NCI-H1092 treated with DMSO at 0.1 percent for 48 hours (cell line): ENCODE measurements around the gene DLG5.

Experiments
- DNase-seq: peaks from one replicate; lab custom pipeline; 2025; lab: John Stamatoyannopoulos, UW

The DLG5 gene

DNA sequence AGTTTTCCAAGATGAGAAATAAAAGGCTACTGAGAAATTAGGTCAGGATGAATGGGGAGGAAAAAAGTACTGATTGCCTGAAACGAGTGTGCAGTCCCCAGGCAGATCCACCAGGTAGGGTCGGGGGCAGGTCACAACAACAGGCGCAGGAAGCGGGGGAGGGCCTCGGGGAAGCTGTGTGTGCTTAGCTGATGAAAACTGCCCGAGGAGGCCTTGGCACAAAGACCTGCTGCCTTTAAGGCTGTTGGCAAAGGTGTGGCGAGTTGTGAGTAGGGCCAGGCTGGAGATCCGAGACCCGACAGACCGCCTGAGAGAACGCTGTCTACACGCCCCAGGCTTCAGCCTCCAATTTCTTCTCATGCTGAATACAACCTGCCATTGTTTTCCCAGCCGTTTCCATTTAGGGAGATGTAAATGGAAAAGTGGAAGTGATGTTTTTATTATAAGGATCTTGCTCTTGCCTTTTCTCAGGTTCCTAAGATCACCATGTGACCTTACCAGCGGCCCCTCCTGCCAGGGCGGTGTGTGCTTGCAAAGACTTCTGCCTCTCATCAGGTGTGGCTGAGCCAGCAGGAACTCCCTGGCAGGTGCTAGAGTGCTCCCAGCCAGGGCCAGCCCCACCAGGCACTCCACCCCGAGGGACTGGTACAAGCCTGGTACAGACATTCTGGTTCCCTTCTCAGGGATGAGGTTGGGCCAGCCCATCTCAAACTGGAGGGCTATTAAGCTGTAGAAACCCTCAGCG, 60.8 kb downstream of the DLG5 start:
- peak; percentile 9 for DNase-seq

DNA sequence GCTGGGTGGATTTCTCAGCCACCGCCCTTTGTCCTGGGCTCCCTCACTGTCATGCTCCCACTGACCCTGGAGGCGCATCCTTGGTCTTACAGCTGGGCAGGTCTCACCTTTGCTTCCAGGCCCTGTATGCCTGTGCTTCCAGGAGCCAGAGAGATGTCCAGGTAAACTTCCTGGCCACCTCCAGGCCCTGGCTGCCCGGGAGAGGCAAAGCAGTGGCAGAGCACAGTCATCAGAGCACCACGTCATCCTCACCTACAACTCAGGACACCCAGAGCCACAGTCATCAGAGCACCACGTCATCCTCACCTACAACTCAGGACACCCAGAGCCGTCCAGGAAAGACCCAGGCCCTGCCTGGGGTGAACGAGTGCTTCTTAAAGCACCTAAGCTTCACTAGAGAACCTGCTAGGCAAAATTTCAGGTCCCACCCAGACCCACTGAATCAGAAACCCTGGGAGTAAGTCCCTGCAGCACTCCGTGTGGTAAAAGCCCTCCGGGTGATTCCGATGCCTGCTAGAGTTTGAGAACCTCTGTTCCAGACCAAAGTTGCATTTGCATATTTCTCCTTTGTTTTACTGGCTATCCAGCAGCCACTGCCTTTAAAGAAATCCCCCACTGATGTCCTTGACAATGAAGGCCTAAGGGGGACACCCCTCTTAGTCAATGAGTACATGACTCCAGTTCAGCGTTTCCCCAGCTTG, 62.3 kb downstream of the DLG5 start:
- no peak for DNase-seq

DNA sequence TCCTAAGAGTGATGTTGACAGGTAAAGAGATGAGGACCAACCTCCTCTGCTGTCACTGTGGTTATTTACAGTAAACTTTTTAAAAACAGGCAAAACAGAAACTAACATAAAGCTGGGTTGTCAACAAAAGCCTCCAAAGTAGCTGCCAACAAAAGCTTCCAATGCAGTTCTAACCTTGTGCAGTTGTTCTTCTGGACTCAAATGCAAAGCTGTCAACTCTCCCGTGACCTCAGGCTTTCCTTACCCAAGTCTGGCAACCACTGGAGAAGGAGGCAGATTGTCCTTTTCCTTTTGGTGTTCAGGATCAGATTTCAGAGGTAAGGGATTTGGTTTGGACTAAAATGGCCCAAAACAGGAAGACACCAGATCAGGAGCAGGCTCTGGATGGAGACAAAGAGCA, 63.1 kb downstream of the DLG5 start:
- DNase-seq, result no peak

DNA sequence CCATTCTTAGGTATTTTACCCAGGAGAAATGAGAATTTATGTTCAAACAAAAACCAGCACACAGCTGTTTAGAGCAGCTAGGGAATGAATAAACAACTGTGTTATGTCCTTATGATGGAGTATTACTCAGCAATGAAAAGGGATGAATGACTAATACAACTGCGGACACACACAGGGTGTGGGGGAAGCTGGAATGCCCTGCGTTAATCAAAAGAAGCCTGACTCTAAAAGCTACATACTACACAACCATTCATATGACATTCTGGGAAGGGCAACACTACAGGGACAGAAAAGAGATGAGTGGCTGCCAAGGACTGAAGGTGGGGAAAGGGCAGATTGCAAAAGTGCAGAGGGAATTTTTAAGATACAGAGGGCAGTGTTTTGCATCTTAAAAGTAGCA, 64.0 kb downstream of the DLG5 start:
- DNase-seq, result no peak

DNA sequence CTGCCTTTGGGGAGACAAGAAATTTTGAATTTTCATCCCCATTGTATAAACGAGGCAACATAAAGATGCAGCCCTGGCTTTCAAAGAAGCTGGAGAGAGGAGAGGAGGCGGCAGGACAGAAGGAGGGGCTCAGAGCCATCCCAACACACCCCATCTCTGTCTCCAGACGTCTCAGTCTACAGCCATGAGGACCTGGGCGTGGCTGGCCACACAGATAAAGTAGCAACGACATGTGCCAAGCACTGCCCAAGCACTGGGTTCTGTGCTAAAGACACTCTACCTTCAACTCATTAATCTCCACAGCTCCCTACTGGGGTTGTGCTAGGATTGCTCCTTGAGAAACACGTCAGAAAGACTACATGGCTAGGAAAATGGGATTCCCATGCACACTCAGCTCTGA, 65.2 kb downstream of the DLG5 start:
- DNase-seq, result no peak

DNA sequence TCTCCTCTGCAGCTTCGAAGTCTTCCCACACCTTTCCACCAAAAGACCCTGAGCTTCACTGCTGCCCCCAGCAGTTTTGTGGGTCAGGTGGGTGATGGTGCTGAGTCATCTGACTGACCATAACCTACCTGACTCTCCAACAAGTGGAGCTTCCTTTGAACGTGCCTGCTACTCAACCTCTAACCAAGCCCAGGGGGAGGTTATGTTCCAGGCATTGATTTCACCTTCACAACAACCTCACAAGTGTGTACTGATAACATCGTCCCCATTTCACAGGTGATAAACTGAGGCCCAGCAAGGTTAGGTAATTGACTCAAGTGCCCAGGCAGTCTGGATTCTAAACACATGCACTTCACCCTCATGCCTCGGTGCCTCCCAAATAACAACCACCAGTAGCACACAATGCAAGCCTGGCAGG, 66.7 kb downstream of the DLG5 start:
- no peak for DNase-seq

DNA sequence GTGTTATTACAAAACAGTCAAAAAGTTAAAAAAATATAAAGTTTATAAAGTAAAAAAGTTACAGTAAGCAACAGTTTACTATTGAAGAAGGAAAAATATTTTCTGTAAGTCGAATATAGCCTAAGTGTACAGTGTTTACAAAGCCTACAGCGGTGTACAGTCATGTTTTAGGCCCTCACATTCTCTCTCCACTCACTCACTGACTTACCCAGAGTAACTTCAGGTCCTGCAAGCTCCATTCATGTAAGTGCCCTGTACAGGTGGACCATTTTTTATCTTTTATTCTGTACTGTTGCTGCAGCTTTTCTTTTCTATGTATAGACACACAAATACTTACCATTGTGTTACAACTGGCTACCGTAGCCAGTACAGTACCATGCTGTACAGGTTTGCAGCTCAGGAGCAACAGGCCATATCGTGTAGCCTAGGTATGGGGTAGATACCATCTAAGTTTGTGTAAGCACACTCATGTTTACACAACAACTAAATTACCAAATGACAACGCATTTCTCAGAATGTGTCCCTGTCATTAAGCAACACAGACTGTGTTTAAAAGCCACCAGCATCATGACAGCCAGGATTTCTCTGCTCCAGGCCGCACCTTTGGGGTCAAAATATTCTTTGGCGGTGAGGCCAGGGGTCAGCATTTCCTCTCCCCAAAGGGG, 67.2 kb downstream of the DLG5 start:
- DNase-seq, result no peak

DNA sequence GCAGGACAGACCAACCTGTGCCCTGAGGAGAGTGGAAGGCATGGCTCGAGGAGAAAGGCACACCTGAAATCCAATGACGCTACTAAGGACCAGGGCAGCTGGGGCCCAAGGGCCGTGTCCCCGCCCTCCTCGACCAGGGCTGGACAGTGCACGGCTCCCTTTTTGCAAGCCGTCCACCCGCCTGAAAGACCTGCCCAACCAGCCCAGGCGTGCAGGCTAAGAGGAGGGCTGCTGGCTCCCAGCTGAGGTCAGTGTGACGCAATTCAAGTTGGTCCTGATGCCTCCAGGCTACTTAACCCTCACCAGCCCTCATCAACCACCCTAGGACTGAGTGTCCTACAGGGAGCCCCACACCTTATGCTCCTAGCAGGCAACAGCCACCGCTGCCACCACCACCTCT, 69.3 kb downstream of the DLG5 start:
- DNase-seq, result no peak

DNA sequence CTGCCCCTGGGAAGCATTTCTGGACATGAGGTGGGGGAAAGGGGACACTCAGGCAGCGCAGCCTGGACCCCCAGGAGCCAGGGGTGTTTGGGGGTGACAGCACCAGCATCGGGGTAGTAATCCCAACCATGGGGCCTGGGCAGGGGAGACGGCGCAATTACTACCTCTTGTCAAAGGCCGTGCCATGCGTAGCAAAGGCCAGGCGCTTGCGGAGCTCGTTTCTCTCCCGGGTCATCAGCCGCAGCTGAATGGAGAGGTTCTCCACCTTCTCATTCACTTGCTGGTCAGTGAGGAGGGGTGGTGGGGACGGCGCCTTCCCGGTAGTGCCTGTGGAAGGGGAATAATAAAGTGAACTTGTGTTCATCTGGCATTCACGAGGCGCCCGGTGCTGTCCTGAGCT, 70.0 kb downstream of the DLG5 start:
- DNase-seq, result no peak

DNA sequence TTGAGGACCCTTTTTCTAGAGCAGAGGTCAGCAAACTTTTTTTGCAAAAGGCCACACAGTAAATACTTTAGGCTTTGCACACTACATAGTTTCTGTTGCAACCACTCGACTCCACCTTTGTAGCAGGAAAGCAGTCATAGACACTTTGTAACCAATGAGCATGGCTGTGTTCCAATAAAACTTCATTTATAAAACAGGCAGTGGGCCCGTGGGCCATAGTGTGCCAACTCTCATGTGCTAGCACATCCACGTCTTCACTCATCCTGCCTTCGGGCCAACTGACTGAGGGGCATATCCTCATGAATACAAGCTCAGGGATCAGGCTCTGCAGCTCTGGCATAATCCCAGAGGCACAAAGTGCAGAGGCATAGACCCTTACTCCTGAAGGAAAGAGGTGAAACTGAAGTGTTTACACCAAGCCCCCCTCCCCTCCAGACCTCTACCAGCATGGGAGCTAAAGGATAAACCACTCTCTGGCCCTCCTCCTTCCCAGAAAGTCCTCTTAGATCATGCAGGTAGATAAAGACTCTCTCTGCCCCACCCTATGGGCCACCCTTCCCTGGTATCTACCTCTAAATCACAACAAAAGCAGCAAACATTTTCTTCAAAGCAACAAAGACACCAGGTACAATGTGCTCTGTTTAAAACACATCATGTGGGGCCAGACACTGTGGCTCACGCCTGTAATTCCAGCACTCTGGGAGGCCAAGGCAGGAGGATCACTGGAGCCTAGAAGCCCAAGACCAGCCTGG, 71.0 kb downstream of the DLG5 start:
- no peak for DNase-seq

DNA sequence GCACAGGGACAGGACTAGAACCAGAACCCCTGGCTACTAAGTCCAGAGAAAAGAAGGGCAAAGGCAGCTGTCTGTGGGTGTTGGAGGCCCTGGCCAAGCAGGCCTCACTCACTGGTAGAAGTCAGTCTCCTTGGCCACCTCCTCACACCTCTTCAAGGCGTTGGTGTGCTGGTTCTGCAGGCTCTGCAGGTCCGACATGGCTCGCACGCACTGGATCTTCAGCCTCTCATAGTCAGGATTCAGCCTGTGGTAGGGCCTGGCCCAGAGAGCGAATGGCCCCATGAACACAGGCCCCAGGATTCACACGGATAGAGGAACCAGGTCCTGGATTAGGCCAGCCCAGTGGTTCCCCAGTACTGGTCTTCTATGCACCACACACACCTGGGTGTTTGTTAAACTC, 72.4 kb downstream of the DLG5 start:
- no peak for DNase-seq

DNA sequence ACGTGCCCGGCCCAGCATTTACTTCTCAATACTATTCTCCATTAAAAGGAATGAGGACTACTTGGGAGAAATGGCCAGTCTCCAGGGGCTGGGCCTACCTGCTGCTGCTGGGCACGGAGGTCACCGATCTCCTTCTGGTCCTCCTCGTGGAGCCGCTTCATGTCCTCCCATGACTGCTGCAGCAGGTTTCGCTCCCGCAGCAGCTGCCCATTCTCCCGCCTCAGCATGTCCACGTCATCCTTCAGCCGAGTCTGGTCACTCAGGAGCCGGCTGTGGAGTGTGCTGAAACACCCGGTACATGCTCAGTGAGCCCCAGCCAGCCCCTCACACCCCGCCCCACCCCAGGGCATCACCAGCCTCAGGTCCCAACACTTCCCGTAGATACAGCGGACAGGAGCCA, 73.3 kb downstream of the DLG5 start:
- DNase-seq, result no peak

DNA sequence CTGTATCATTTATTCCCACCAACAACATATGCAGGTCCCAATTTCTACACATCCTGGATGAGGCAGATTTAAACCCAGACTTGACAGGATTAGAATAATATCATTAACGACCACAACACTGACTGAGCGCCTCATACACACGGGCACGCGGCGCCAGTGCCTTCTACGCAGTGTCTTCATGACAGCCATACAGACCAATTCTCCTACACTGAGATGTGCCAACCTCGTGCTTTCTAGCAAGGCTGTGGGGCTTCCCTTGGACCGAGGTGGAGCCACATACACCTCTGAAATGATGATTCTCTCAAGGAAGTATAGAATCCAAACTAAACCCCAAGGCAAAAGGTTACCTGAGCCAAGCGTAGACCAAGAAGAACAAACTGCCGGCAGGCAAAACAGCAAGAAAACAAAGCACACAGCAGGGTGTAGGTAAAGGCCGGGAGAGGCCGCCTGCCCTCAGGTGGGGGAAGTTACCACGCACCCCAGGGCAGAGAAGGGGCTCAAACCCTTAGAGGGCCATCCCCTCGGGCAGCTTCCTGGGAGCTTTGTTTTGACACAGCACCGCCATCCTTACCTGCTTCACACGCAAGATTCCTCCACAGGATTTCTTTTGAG, 75.8 kb downstream of the DLG5 start:
- no peak for DNase-seq

DNA sequence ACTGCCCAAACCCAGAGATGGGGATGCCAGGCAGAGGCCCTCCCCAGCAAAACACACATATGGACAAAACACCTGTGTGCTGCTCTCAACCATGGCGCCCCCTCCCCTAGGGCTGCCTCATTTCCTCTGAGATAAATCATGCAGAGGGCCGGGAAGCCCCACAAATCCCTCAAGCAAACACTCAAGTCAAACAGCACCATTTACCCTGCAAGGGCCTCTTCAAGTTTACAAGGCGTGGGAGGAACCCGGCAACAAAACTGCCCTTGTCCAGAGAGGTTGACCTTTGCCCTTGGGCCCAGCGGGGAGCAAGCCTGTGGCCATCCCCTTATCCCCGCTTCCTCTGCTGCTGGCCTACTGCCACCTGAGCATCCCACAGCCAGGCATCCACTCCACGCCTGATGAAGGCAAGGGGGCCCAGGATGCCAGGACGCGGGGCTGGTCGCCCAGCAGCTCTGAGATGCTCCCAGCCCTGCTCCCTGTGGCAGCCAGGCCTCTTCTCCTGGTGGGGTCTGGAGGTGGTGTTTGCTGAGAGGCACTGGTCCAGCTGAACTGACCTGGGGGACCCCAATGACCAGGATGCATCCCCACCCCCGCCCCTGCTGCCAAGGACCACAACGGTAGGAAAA, 77.4 kb downstream of the DLG5 start:
- DNase-seq, result no peak

DNA sequence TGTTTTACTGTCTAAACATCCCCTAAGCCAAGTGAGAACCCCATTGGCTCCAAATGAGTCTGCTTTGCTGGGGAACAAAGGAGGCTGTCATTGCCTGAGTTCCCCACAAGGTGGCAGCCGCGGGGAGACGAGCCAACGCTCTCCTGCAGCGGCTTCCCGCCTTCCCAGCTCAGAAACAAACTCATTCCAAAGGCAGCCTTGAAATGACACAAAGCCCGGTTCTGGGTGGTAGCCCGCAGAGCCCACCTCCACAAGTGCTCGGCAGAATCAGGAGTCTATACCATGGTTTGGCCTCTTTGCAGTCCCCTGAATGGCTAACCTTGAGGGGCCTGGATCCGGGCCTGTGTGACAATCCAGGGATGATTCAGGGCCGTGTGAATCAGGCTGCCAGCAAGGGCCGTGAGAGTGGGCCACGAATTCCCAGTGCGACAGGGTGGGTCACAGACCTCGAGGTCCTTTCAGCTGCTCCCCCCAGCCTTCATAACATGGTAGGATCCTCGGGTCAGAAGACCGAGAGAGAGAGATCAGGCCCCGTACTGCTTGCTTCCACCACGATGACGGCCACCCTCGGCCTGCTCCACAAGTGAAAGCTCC, 79.7 kb downstream of the DLG5 start:
- DNase-seq, result peak; percentile 50

DNA sequence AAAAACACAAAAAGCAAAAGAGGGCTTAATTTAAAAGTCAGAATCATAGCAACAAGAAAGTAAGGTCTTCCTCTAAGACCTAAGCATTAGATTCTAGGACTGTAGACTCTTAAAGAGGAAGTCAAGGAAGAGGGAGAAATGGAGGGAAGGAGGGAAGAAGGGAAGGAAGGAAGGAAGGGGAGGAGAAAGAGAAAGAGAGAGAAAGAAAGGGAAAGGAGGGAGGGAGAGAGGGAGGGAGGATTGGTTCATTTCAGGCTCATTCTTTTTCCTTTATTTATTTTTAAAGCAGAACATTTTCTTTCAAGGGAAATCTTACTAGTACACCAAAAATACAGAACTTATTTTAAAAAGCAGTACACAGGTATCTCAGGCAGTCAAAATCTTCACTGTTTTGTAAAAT, 81.1 kb downstream of the DLG5 start:
- no peak for DNase-seq

DNA sequence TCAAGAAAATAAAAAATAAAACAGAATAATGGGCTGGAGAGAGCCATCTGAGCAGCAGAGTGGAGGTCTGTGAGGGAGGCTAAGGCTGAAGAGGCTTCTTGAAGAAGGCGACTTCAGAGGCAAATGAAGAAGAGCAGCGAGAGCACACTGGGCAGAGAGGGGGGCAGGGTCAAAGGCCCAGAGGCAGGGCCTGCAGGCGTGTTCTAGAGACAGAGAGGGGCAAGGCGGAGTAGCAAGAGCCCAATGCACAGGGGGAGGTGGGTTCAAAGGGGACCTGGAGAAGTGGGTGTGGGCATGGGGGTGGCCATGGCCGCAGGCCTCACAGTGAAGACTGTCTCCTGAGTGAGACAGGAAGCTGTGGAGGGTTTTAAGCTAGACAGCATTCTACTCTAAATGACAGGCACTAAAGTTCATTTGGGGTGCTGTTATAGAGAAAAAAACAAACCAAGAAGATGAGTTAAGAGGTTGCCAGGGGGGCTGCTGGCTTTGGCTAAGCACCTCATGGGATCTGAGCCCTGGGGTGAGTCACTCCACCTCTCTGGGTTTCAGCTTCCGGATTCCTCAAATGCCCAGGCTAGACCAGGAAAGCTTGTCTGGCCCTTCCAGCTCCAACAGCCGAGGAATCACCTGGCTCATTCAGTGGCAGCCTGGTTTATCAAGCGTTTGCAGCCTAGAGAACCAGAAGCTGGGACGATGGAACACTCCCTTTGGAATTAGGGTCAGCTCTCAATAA, 81.7 kb downstream of the DLG5 start:
- no peak for DNase-seq

DNA sequence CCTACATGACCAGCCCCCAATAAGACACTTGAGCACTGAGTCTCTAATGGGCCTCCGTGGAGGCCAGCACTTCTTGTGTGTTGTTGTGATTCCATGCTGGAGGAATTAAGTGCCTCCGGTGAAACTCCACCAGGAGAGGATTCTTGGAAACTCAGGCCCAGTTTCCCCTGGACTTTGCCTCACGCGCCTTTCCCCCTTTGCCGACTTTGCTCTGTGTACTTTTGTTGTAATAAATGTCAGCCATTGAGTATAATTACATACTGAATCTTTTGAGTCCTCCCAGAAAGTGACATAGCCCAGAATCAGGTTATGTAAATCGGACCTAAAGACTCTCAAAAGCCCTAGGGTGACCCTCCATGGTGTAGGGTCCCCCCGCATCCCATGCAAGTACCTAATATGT, 82.4 kb downstream of the DLG5 start:
- no peak for DNase-seq

DNA sequence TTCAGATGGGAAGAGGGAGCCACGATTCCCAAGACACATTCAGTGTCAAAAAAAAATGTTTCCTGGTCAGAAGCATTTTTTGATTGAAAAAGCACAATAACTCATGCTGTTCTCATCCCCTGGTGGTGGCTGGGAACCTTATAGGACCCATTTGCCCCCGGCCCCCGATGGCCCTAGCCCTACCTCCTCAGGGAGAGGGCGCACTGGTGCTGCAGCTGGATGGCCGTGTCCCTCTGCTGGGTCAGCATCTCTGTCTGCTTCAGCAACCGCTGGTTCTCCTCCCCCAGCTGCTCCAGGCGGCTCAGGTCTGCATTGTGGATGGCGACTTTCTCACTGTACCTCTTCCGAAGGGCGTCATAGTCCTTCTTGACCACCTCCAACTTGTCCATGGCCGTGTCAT, 83.3 kb downstream of the DLG5 start:
- DNase-seq, result no peak

DNA sequence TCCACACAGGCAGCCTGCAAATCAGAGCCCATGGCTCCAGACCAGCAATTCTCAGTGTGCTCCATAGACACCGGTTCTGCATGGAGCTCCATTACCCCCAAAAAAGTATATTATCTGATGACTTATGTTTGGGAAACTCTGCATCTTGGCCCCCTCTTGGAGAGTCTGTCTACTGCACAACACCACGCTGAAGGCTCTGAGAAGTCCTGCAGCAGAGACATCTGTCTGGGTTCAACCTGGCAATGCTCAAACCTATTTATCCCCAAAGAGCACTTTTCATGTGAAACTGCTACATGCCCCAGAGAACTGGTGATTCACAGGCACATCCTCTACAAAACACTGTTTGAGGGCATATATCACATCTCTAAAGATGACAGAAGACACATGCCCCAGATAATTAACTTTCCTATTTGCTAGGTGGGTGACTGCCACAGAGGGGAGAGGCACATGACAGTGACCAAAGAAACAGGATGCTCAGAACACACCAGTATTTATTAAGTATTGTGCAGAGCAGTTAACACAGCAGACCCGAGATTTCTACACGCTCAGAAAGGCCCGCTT, 83.8 kb downstream of the DLG5 start:
- DNase-seq, result no peak
